H9 (cell line): Measurements from ENCODE around the gene ZNF771. TPM values are rescaled to one million over a fixed set of nuclear protein-coding genes. Genes with fewer than 3 reads are reported as not detected.

ENCODE experiments used
- DNase-seq: peaks from one replicate; pipeline ENCODE4 v3.0.0-alpha.2; 2017
- H2AFZ ChIP-seq: one replicate; pipeline ENCODE4 v1.6.1; 2013; ENCODE audit warnings: mild to moderate bottlenecking, low read length, control low read depth, moderate library complexity
- H2AK5ac ChIP-seq: 2 replicates; pipeline ENCODE4 v1.6.1; 2013; ENCODE audit warnings: low read length, control low read depth, mixed read lengths; ENCODE audit not compliant: insufficient read length
- H2BK120ac ChIP-seq: one replicate; pipeline ENCODE4 v1.6.1; 2013; ENCODE audit warnings: low read depth, mild to moderate bottlenecking, low read length, control low read depth, inconsistent platforms; ENCODE audit not compliant: poor library complexity, severe bottlenecking
- H2BK12ac ChIP-seq: 2 replicates; pipeline ENCODE4 v1.6.1; 2013; ENCODE audit warnings: low read length, control low read depth, mixed read lengths, low read depth; ENCODE audit not compliant: insufficient read length
- H2BK15ac ChIP-seq: 2 replicates; pipeline ENCODE4 v1.6.1; 2013; ENCODE audit warnings: low read depth, low read length, control low read depth
- H2BK20ac ChIP-seq: one replicate; pipeline ENCODE4 v1.6.1; 2013; ENCODE audit warnings: low read depth, mild to moderate bottlenecking, low read length, control low read depth, inconsistent platforms; ENCODE audit not compliant: poor library complexity, severe bottlenecking
- H2BK5ac ChIP-seq: 2 replicates; pipeline ENCODE4 v1.6.1; 2013; ENCODE audit warnings: low read length, control low read depth, mixed read lengths; ENCODE audit not compliant: insufficient read length
- H3K14ac ChIP-seq: 2 replicates; pipeline ENCODE4 v1.6.1; 2013; ENCODE audit warnings: low read length, control low read depth; ENCODE audit not compliant: insufficient read depth
- H3K18ac ChIP-seq: 2 replicates; pipeline ENCODE4 v1.6.1; 2013; ENCODE audit warnings: low read depth, mild to moderate bottlenecking, mixed read lengths, low read length, control low read depth; ENCODE audit not compliant: insufficient read length
- H3K23ac ChIP-seq: 2 replicates; pipeline ENCODE4 v1.6.1; 2013; ENCODE audit warnings: low read length, control low read depth, mixed read lengths, low read depth; ENCODE audit not compliant: insufficient read length
- H3K23me2 ChIP-seq: 2 replicates; pipeline ENCODE4 v1.6.1; 2013; ENCODE audit warnings: low read depth, mild to moderate bottlenecking, mixed read lengths, low read length, control low read depth; ENCODE audit not compliant: insufficient read length, poor library complexity, severe bottlenecking
- H3K27ac ChIP-seq: 2 replicates; pipeline ENCODE4 v1.5.1; 2013; ENCODE audit warnings: low read length, control low read depth, mixed read lengths, low read depth; ENCODE audit not compliant: insufficient read length
- H3K27me3 ChIP-seq: 2 replicates; pipeline ENCODE4 v1.6.1; 2013; ENCODE audit warnings: low read length, control low read depth, inconsistent platforms; ENCODE audit not compliant: insufficient read depth
- H3K4ac ChIP-seq: 2 replicates; pipeline ENCODE4 v1.6.1; 2013; ENCODE audit warnings: low read depth, mild to moderate bottlenecking, control low read depth, inconsistent platforms, low read length, moderate library complexity
- H3K4me1 ChIP-seq: 2 replicates; pipeline ENCODE4 v1.6.1; 2013; ENCODE audit warnings: low read length, control low read depth, inconsistent platforms; ENCODE audit not compliant: insufficient read depth
- H3K4me2 ChIP-seq: 2 replicates; pipeline ENCODE4 v1.6.1; 2013; ENCODE audit warnings: low read length, control low read depth, mixed read lengths; ENCODE audit not compliant: insufficient read length, insufficient read depth
- H3K56ac ChIP-seq: 2 replicates; pipeline ENCODE4 v1.6.1; 2013; ENCODE audit warnings: low read depth, mild to moderate bottlenecking, mixed read lengths, low read length, control low read depth; ENCODE audit not compliant: insufficient read length
- H3K79me1 ChIP-seq: 2 replicates; pipeline ENCODE4 v1.6.1; 2013; ENCODE audit warnings: low read depth, mild to moderate bottlenecking, moderate library complexity, low read length, control low read depth, inconsistent platforms; ENCODE audit not compliant: insufficient read depth, poor library complexity, severe bottlenecking
- H3K79me2 ChIP-seq: 2 replicates; pipeline ENCODE4 v1.6.1; 2013; ENCODE audit warnings: low read length, control low read depth, inconsistent platforms; ENCODE audit not compliant: insufficient read depth
- H3K9ac ChIP-seq: 2 replicates; pipeline ENCODE4 v1.6.1; 2013; ENCODE audit warnings: low read length, control low read depth, mixed read lengths; ENCODE audit not compliant: insufficient read length; ENCODE audit errors: extremely low read depth
- H3K9me3 ChIP-seq: one replicate; pipeline ENCODE4 v1.6.1; 2013; ENCODE audit warnings: low read depth, low read length, inconsistent platforms; ENCODE audit not compliant: control insufficient read depth
- H3T11ph ChIP-seq: one replicate; pipeline ENCODE4 v1.6.1; 2013; ENCODE audit warnings: mild to moderate bottlenecking, low read length, control low read depth, inconsistent platforms
- H4K20me1 ChIP-seq: one replicate; pipeline ENCODE4 v1.6.1; 2013; ENCODE audit not compliant: control insufficient read depth, insufficient read length, insufficient read depth
- H4K5ac ChIP-seq: 2 replicates; pipeline ENCODE4 v1.6.1; 2013; ENCODE audit warnings: low read depth, mild to moderate bottlenecking, mixed read lengths, low read length, control low read depth; ENCODE audit not compliant: insufficient read length
- H4K8ac ChIP-seq: replicated peaks from 2 replicates; pipeline ENCODE4 v1.6.1; 2013; ENCODE audit warnings: low read length, control low read depth, mixed read lengths, low read depth; ENCODE audit not compliant: insufficient read length
- H4K91ac ChIP-seq: 2 replicates; pipeline ENCODE4 v1.6.1; 2013; ENCODE audit warnings: low read depth, mild to moderate bottlenecking, moderate library complexity, mixed read lengths, low read length, control low read depth; ENCODE audit not compliant: insufficient read length
- H3K27ac Mint-ChIP-seq, 3 experiments: 2 replicates in 2 of 3; 3 replicates in 1 of 3; pipeline ENCODE4 v1.8.0; 2020 to 2021; ENCODE audit warnings: mixed read lengths in 3 of 3, mild to moderate bottlenecking in 1 of 3, moderate library complexity in 1 of 3
- H3K27me3 Mint-ChIP-seq: 2 replicates; pipeline ENCODE4 v1.8.0; 2021; ENCODE audit warnings: low read depth, mild to moderate bottlenecking, moderate library complexity, mixed read lengths
- H3K36me3 Mint-ChIP-seq, 3 experiments: 2 replicates in 2 of 3; 3 replicates in 1 of 3; pipeline ENCODE4 v1.8.0; 2020 to 2021; ENCODE audit warnings: low read depth in 3 of 3, mixed read lengths in 3 of 3; ENCODE audit not compliant: insufficient read depth in 1 of 3
- H3K4me1 Mint-ChIP-seq, 2 experiments: 2 replicates each; pipeline ENCODE4 v1.8.0; 2020; ENCODE audit warnings: mixed read lengths in 2 of 2
- H3K4me3 Mint-ChIP-seq, 2 experiments: 2 replicates in 1 of 2; 3 replicates in 1 of 2; pipeline ENCODE4 v1.8.0; 2020 to 2021; ENCODE audit warnings: mild to moderate bottlenecking in 2 of 2, mixed read lengths in 2 of 2, moderate library complexity in 1 of 2
- H3K9me3 Mint-ChIP-seq, 2 experiments: 2 replicates in 1 of 2; 3 replicates in 1 of 2; pipeline ENCODE4 v1.8.0; 2020; ENCODE audit warnings: mild to moderate bottlenecking in 2 of 2, mixed read lengths in 2 of 2, moderate library complexity in 1 of 2
- WGBS: extraction: QIAGEN DNeasy Blood & Tissue Kit; methylation state at CpG from one replicate; pipeline ENCODE4 v1.1.7; 2013; ENCODE audit warnings: missing lambda C conversion rate, low lambda C conversion rate, mixed read lengths; ENCODE audit not compliant: insufficient read length; ENCODE audit errors: extremely low coverage; 5-methylcytosine and 5-hydroxymethylcytosine counted together
- total RNA-seq: library from RNA; stranded (reverse); gene quantifications from 2 replicates; pipeline ENCODE4 v1.2.1, GENCODE V29; 2021
- TF ChIP-seq, protein P1 (sequence below): fragments of 200-600 bp; sonication (generic); conservative IDR thresholded peaks from 3 replicates; pipeline ENCODE4 v1.8.0; 2021; ENCODE audit warnings: antibody characterized with exemption, mild to moderate bottlenecking

Gene ZNF771
- total RNA-seq, 1 experiment from 2014 or later = 10.5 TPM

DNA sequence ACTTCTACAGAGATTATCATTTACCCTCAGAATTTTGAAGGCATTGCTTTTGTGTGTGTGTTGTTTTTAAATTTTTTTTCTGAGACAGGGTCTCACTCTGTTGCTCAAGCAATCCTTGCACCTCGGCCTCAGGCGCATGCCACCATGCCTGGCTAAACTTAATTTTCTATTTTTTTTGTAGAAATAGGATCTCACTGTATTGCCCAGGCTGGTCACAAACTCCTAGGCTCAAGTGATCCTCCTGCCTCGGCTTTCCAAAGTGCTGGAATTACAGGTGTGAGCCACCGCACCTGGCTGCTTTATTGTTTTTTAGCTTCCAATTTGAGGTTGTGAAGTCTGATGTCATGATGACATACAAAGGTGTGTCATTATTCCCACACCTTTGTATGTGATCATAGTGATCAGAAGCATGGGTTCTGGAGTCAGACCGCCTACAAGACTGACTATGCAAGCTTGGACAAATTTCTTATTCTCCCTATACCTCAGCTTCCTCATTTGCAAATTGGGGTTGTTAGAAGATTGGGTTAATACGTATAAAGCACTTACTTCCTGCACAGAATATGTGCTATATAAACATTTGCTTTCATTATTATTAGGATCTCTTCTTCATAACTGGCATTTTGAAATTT, 32.4 kb downstream of the ZNF771 start:
- H3K4me2 ChIP-seq = no peak overlapping the region
- no peak overlapping the region for H2BK20ac ChIP-seq
- H3T11ph ChIP-seq = no peak overlapping the region
- no peak overlapping the region for H3K18ac ChIP-seq
- Mint-ChIP-seq H3K9me3 (peaks cover under 1 to 2% of the 10 kb centered on the region in 2 experiments; a peak in 4 of 5 replicates), H3K27me3 (peaks cover 16% of the 10 kb centered on the region), H3K4me3 (no peak overlapping the region), H3K4me1 (peaks cover 11% of the 10 kb centered on the region in 2 experiments), H3K27ac (no peak overlapping the region), H3K36me3 (peaks cover 10 to 19% (median 19%) of the 10 kb centered on the region in 3 experiments)
- no peak overlapping the region for H4K8ac ChIP-seq
- no peak overlapping the region for H3K4ac ChIP-seq
- no peak overlapping the region for H2AFZ ChIP-seq
- no peak overlapping the region for H2BK120ac ChIP-seq
- no peak overlapping the region for H2AK5ac ChIP-seq
- no peak overlapping the region for H2BK5ac ChIP-seq
- H4K20me1 ChIP-seq = no peaks in the 10 kb centered on the region
- no peaks in the 10 kb centered on the region for H3K9me3 ChIP-seq
- DNase-seq = no peak
- no peak overlapping the region for H3K27ac ChIP-seq
- no peak overlapping the region for H3K14ac ChIP-seq
- H4K91ac ChIP-seq = no peak overlapping the region
- no peak overlapping the region for H3K23ac ChIP-seq
- peaks cover 1% of the 10 kb centered on the region; the same call in 1 of the 2 replicates for H3K4me1 ChIP-seq
- H3K9ac ChIP-seq = no peak overlapping the region
- H4K5ac ChIP-seq = no peak overlapping the region
- no peak overlapping the region for H3K56ac ChIP-seq
- no peaks in the 10 kb centered on the region for H3K27me3 ChIP-seq
- no peak overlapping the region for H2BK12ac ChIP-seq
- WGBS = no CpG with 5 or more reads among the region's 6 CpGs
- H3K79me1 ChIP-seq = no peaks in the 10 kb centered on the region
- TF ChIP-seq, protein P1, sequence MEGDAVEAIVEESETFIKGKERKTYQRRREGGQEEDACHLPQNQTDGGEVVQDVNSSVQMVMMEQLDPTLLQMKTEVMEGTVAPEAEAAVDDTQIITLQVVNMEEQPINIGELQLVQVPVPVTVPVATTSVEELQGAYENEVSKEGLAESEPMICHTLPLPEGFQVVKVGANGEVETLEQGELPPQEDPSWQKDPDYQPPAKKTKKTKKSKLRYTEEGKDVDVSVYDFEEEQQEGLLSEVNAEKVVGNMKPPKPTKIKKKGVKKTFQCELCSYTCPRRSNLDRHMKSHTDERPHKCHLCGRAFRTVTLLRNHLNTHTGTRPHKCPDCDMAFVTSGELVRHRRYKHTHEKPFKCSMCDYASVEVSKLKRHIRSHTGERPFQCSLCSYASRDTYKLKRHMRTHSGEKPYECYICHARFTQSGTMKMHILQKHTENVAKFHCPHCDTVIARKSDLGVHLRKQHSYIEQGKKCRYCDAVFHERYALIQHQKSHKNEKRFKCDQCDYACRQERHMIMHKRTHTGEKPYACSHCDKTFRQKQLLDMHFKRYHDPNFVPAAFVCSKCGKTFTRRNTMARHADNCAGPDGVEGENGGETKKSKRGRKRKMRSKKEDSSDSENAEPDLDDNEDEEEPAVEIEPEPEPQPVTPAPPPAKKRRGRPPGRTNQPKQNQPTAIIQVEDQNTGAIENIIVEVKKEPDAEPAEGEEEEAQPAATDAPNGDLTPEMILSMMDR = no peak
- H3K79me2 ChIP-seq = no peaks in the 10 kb centered on the region; the same call in 1 of the 2 replicates
- H2BK15ac ChIP-seq = no peak overlapping the region
- peaks cover 1% of the 10 kb centered on the region for H3K23me2 ChIP-seq
